Psoas muscle (tissue), 8 donors: ENCODE results near the gene CCDC78. TPM values are rescaled to one million over a fixed set of nuclear protein-coding genes. Genes with fewer than 3 reads are reported as not detected.

Experiments
- ATAC-seq, 4 donors: fragments of 200-7000 bp; cut with Tn5 transposase; one replicate each; pipeline ENCODE4 v1.9.1; 2020; ENCODE audit warnings: moderate library complexity in 3 of 4, mild to moderate bottlenecking in 2 of 4
- DNase-seq, 2 donors: peaks; one replicate each; pipeline ENCODE4 v3.0.0-alpha.2; 2020
- H3K27ac ChIP-seq: fragments of 200-600 bp; one replicate; pipeline ENCODE4 v1.8.0; 2022
- H3K27me3 ChIP-seq, 3 donors: fragments of 200-600 bp in 1 of 3; one replicate each; pipeline versions ENCODE4 v1.6.1 to v1.8.0; 2013 to 2022; ENCODE audit warnings: low read length in 2 of 3, mild to moderate bottlenecking in 2 of 3, moderate library complexity in 1 of 3; ENCODE audit not compliant: insufficient read depth in 3 of 3
- H3K36me3 ChIP-seq, 2 donors: fragments of 200-600 bp in 1 of 2; one replicate each; pipeline versions ENCODE4 v1.6.1 to v1.8.0; 2013 to 2022; ENCODE audit warnings: low read depth in 1 of 2, mild to moderate bottlenecking in 1 of 2, moderate library complexity in 1 of 2; ENCODE audit not compliant: insufficient read depth in 1 of 2
- H3K4me1 ChIP-seq: fragments of 200-600 bp; one replicate; pipeline ENCODE4 v1.8.0; 2022
- H3K4me3 ChIP-seq: fragments of 200-600 bp; one replicate; pipeline ENCODE4 v1.8.0; 2022; ENCODE audit warnings: mild to moderate bottlenecking
- H3K9me3 ChIP-seq: fragments of 200-600 bp; one replicate; pipeline ENCODE4 v1.8.0; 2022
- CTCF ChIP-seq: fragments of 200-600 bp; IDR thresholded peaks from one replicate; pipeline ENCODE4 v1.8.0; 2022; ENCODE audit warnings: antibody characterized with exemption
- WGBS, 3 donors: extraction: QIAGEN DNeasy Blood & Tissue Kit; methylation state at CpG; one replicate each; pipeline versions ENCODE4 v1.1.6 to v1.1.7; 2013; 5-methylcytosine and 5-hydroxymethylcytosine counted together
- intact Hi-C, 2 donors: fragments of 100-400 bp; cut with DNase I; formaldehyde crosslinking; loops; one replicate each; pipeline versions ENCODE4 v1.11.0 to v1.14.2; 2022
- polyA plus RNA-seq, 3 donors: library from polyadenylated mRNA; stranded (reverse); fragments of 200-250 nt; gene quantifications; one replicate each; pipeline ENCODE4 v1.2.3, GENCODE V29; 2013
- total RNA-seq, 4 donors: library from RNA; stranded (reverse); fragmentation: NEBNext Ultra II Directional in 2 of 4; extraction: Animal tissue kit (Norgen Biotek cat#: 25700) in 2 of 4; gene quantifications; one replicate each; pipeline versions ENCODE4 v1.2.1 to v1.2.4, GENCODE V29; 2021 to 2023
- donor health status: healthy with polysubstance abuse.
- donor health status: DM: no; HTN: no; CAD: no; lungs with moderate emphysema.
- donor health status: Bipolar disorder and iron deficiency.
- donor health status: healthy.
- donor health status: DM: yes; HTN: yes; CAD: no.
- donor health status: DM: no; HTN: no; CAD: no.
- donor health status: DM: no; HTN: no; CAD: no.
- donor health status: DM: yes; HTN: yes; CAD: no.

The CCDC78 gene
- total and polyA plus RNA-seq, 7 donors = 0.11 to 0.16 (median 0.12) TPM; not detected in 4

GRCh38 chr16:694863-695354, 31.3 kb downstream of the CCDC78 start:
- no peak for TF ChIP-seq CTCF
- no peak overlapping the region for H3K27ac ChIP-seq
- intact Hi-C loops = no loop called here
- H3K27me3 ChIP-seq = peaks cover 0 to 79% (median 29%) of the 10 kb centered on the region in 3 donors
- H3K36me3 ChIP-seq = no peaks in the 10 kb centered on the region
- no peaks in the 10 kb centered on the region for H3K9me3 ChIP-seq
- no peak overlapping the region for H3K4me3 ChIP-seq
- 2% methylated on average over 25 to 37 of the region's 37 CpGs for WGBS, 3 donors
- DNase-seq (no peak), ATAC-seq (no peak)
- H3K4me1 ChIP-seq = peaks cover 12% of the 10 kb centered on the region

GRCh38 chr16:694187-694862, 31.9 kb downstream of the CCDC78 start:
- intact Hi-C loops = no loop called here
- Histone ChIP-seq H3K27ac (no peak overlapping the region), H3K27me3 (peaks cover 0 to 73% (median 28%) of the 10 kb centered on the region in 3 donors), H3K9me3 (no peaks in the 10 kb centered on the region), H3K4me3 (no peak overlapping the region), H3K36me3 (no peaks in the 10 kb centered on the region), H3K4me1 (peaks cover 16% of the 10 kb centered on the region)
- TF ChIP-seq CTCF = no peak
- DNase-seq = no peak
- WGBS, 3 donors = 1 to 3% (median 2%) methylated on average over 29 to 64 of the region's 64 CpGs
- no peak for ATAC-seq

GRCh38 chr16:693766-694165, 32.5 kb downstream of the CCDC78 start:
- no peak for DNase-seq
- Histone ChIP-seq H3K4me1 (peaks cover 21% of the 10 kb centered on the region), H3K9me3 (no peaks in the 10 kb centered on the region), H3K27ac (no peak overlapping the region), H3K4me3 (no peak overlapping the region), H3K36me3 (no peaks in the 10 kb centered on the region), H3K27me3 (peaks cover 0 to 68% (median 27%) of the 10 kb centered on the region in 3 donors)
- intact Hi-C loops = no loop called here
- TF ChIP-seq CTCF = no peak
- no peak for ATAC-seq
- WGBS, 3 donors = 2 to 5% (median 2%) methylated on average over 12 to 36 of the region's 37 CpGs

- intact Hi-C loops = no loop called here
- WGBS, 3 donors = 23 to 28% (median 28%) methylated on average over 22 of the region's 22 CpGs
- Histone ChIP-seq H3K4me1 (peaks cover 26% of the 10 kb centered on the region), H3K36me3 (no peaks in the 10 kb centered on the region), H3K4me3 (no peak overlapping the region), H3K9me3 (no peaks in the 10 kb centered on the region), H3K27ac (no peak overlapping the region), H3K27me3 (peaks cover 0 to 64% (median 27%) of the 10 kb centered on the region in 3 donors)
- no peak for DNase-seq
- TF ChIP-seq CTCF = no peak
- ATAC-seq = no peak
Measured at GRCh38 chr16:693364-693763, 32.9 kb downstream of the CCDC78 start.
